GM12878 (cell line): ENCODE data around the gene CCDC14.

ENCODE experiments used
- CTCF ChIP-seq, 3 experiments: IDR thresholded peaks in 2 of 3; conservative IDR thresholded peaks in 1 of 3; 2 replicates each; pipeline ENCODE4 v1.5.1; 2011; ENCODE audit warnings: low read depth in 3 of 3, low read length in 3 of 3, mild to moderate bottlenecking in 3 of 3, control low read depth in 2 of 3, moderate library complexity in 2 of 3, inconsistent platforms in 1 of 3, mixed read lengths in 1 of 3; ENCODE audit not compliant: control insufficient read depth in 2 of 3, insufficient read depth in 1 of 3; ENCODE audit errors: extremely low read depth in 1 of 3
- JUNB ChIP-seq: IDR thresholded peaks from 2 replicates; pipeline ENCODE4 v1.6.1; 2016; ENCODE audit warnings: antibody characterized with exemption, mild to moderate bottlenecking
- TAF1 ChIP-seq: IDR thresholded peaks from 2 replicates; pipeline ENCODE4 v1.6.1; 2011; ENCODE audit warnings: mild to moderate bottlenecking, low read depth, low read length, borderline replicate concordance

GRCh38 chr3:123941121-123941520 lies 19.9 kb downstream of the CCDC14 start:
- no peak for TF ChIP-seq JUNB
- no peak; a peak in 1 of 6 replicates for TF ChIP-seq CTCF (IDR thresholded peaks at IDR 0.05 in 2 of 3, conservative IDR thresholded peaks at IDR 0.05 in 1 of 3; ENCODE audit: control insufficient read depth in 2 of 3, extremely low read depth in 1 of 3, insufficient read depth in 1 of 3, low read depth in 3 of 3, low read length in 3 of 3)
- TF ChIP-seq TAF1: no peak
